WTC11 (cell line): ENCODE measurements around the gene PTBP2.

ENCODE experiments used
- ATF3 ChIP-seq: sonication (generic); formaldehyde crosslinking; conservative IDR thresholded peaks from 2 replicates; pipeline ENCODE4 v1.8.1; 2022; ENCODE audit warnings: mild to moderate bottlenecking, missing genetic modification reagents
- CTCF ChIP-seq: fragments of 200-600 bp; IDR thresholded peaks from 2 replicates; pipeline ENCODE4 v1.8.0; 2022; ENCODE audit warnings: antibody characterized with exemption
- ESRRA ChIP-seq: sonication (generic); formaldehyde crosslinking; IDR thresholded peaks from 2 replicates; pipeline ENCODE4 v1.8.1; 2022; ENCODE audit warnings: mild to moderate bottlenecking, missing genetic modification reagents, borderline replicate concordance
- JAZF1 ChIP-seq: fragments of 250-450 bp; sonication (Bioruptor Pico); IDR thresholded peaks from 2 replicates; pipeline ENCODE4 v1.9.0; 2021; ENCODE audit warnings: moderate library complexity, mild to moderate bottlenecking, inconsistent platforms
- MYBL2 ChIP-seq: sonication (generic); formaldehyde crosslinking; IDR thresholded peaks from 2 replicates; pipeline ENCODE4 v1.8.1; 2023; ENCODE audit warnings: mild to moderate bottlenecking, moderate library complexity, missing genetic modification reagents
- NR3C1 ChIP-seq: sonication (generic); formaldehyde crosslinking; conservative IDR thresholded peaks from 2 replicates; pipeline ENCODE4 v1.8.1; 2023; ENCODE audit warnings: low read depth, mild to moderate bottlenecking, missing genetic modification reagents
- RELA ChIP-seq: sonication (generic); formaldehyde crosslinking; IDR thresholded peaks from 2 replicates; pipeline ENCODE4 v1.8.1; 2022; ENCODE audit warnings: missing genetic modification reagents, mild to moderate bottlenecking, borderline replicate concordance
- SMAD4 ChIP-seq: sonication (generic); formaldehyde crosslinking; IDR thresholded peaks from 2 replicates; pipeline ENCODE4 v1.8.0; 2022; ENCODE audit warnings: mild to moderate bottlenecking, missing genetic modification reagents
- TCF7 ChIP-seq: sonication (generic); formaldehyde crosslinking; IDR thresholded peaks from 2 replicates; pipeline ENCODE4 v1.8.0; 2022; ENCODE audit warnings: mild to moderate bottlenecking, low read depth, missing genetic modification reagents, moderate library complexity
- TEAD4 ChIP-seq: sonication (generic); formaldehyde crosslinking; IDR thresholded peaks from 2 replicates; pipeline ENCODE4 v1.8.0; 2022; ENCODE audit warnings: mild to moderate bottlenecking, missing genetic modification reagents
- ZNF671 ChIP-seq: fragments of 250-450 bp; sonication (Bioruptor Pico); IDR thresholded peaks from 2 replicates; pipeline ENCODE4 v1.8.0; 2021; ENCODE audit warnings: mild to moderate bottlenecking
- TF ChIP-seq, protein P1 (sequence below): sonication (generic); formaldehyde crosslinking; IDR thresholded peaks from 2 replicates; pipeline ENCODE4 v1.8.0; 2022; ENCODE audit warnings: mild to moderate bottlenecking, missing genetic modification reagents
- TF ChIP-seq, protein P2 (sequence below): sonication (generic); formaldehyde crosslinking; IDR thresholded peaks from 2 replicates; pipeline ENCODE4 v1.8.1; 2023; ENCODE audit warnings: mild to moderate bottlenecking, missing genetic modification reagents, moderate library complexity

DNA sequence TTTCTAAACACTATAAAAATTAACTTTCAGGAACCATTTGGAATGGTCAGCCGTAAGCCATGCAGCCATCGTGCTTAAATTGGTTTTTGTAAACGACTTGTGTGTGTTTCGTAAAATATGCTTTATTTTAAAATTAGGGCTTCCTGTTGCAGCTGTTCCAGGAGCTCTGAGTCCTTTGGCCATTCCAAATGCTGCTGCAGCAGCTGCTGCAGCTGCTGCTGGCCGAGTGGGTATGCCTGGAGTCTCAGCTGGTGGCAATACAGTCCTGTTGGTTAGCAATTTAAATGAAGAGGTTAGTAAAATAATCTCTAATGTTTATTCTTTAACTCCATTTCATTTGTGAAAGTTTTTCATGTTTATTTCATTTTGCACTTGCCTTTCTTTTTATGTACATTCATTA, 83.1 kb downstream of the PTBP2 start:
- no peak for TF ChIP-seq CTCF
- TF ChIP-seq JAZF1: no peak
- TF ChIP-seq ATF3 (CRISPR knock-in tag): no peak
- TF ChIP-seq TEAD4 (CRISPR knock-in tag): no peak
- TF ChIP-seq, protein P1, sequence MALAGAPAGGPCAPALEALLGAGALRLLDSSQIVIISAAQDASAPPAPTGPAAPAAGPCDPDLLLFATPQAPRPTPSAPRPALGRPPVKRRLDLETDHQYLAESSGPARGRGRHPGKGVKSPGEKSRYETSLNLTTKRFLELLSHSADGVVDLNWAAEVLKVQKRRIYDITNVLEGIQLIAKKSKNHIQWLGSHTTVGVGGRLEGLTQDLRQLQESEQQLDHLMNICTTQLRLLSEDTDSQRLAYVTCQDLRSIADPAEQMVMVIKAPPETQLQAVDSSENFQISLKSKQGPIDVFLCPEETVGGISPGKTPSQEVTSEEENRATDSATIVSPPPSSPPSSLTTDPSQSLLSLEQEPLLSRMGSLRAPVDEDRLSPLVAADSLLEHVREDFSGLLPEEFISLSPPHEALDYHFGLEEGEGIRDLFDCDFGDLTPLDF (CRISPR knock-in tag): no peak
- no peak for TF ChIP-seq MYBL2 (CRISPR knock-in tag)
- TF ChIP-seq NR3C1 (CRISPR knock-in tag): no peak
- no peak for TF ChIP-seq TCF7 (CRISPR knock-in tag)
- TF ChIP-seq, protein P2, sequence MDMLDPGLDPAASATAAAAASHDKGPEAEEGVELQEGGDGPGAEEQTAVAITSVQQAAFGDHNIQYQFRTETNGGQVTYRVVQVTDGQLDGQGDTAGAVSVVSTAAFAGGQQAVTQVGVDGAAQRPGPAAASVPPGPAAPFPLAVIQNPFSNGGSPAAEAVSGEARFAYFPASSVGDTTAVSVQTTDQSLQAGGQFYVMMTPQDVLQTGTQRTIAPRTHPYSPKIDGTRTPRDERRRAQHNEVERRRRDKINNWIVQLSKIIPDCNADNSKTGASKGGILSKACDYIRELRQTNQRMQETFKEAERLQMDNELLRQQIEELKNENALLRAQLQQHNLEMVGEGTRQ (CRISPR knock-in tag): no peak
- TF ChIP-seq SMAD4: no peak
- TF ChIP-seq ZNF671 (CRISPR knock-in tag): no peak
- TF ChIP-seq ESRRA (CRISPR knock-in tag): no peak
- TF ChIP-seq RELA (CRISPR knock-in tag): no peak
